HT-29 (cell line): ENCODE data around the gene EBNA1BP2. TPM values are rescaled to one million over a fixed set of nuclear protein-coding genes. Genes with fewer than 3 reads are reported as not detected.
A peak's percentile ranks its signal among the peaks of the same experiment; 100 is the strongest.
"Not testable (repeated sequence)": the region's sequence is repeated elsewhere in the genome, so short reads cannot be mapped to it uniquely, and the experiment has no call there.

Experiments
- DNase-seq: peaks from one replicate; pipeline ENCODE4 v3.0.0-alpha.2; 2015; ENCODE audit warnings: low spot score
- small RNA-seq: library from RNA; depleted of rRNA; stranded (forward); fragments of <200 nt; gene quantifications from one replicate; pipeline ENCODE3, GENCODE V24; 2014
- total RNA-seq: library from RNA; depleted of rRNA; stranded (reverse); fragments of >200 nt; shearing (Covaris generic); gene quantifications from 2 replicates; pipeline ENCODE4 v1.2.3, GENCODE V29; 2014; rRNA removed

The EBNA1BP2 gene
- total RNA-seq, 1 experiment from 2014 or later: 112 TPM

DNA sequence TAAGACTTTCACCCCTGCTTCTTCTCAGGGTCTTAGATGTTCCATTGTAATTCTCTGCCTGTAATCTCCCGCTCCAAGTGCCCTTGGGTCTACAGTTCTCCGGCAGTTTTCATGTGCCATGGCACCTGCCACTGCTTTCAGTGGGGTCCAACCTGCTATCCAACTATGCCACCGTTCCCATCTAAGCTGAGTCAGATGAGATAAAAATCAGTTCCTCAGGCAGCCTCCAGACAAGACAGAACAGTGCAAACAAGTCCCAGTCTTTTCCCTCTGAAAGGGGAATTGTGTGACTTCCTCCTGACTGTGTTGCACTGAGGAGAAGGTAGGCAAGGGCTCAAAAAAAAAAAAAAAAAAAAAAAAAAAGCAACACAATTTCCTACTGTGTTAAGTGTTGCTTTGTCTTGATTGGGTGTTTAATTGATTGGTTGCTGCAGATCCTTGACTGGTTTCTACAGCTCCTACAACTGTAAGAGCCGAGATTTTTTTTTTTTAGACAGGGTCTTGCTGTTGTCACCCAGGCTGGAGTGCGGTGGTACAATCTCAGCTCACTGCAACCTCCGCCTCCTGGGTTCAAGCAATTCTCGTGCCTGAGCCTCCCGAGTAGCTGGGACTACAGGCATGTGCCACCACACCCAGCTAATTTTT is 50.7 kb downstream of the EBNA1BP2 start:
- peak; percentile 25 for DNase-seq

- not testable (repeated sequence) for DNase-seq
These were observed 52.0 kb downstream of the EBNA1BP2 start for GRCh38 chr1:43119928-43120586.

Small RNA genes lying within 50 kb of the gene (small RNA-seq; reads per million reads assigned to genes)
- not detected for gene RNA5SP46

Other genes with a start within 250 kb of the EBNA1BP2 start
- gene SLC2A1, start 213.4 kb downstream of the EBNA1BP2 start, total RNA-seq: 916 and 965 TPM in 2 replicates
- 0.38 and 0.99 TPM in 2 replicates for gene CFAP57, start within 50 bp of the EBNA1BP2 start, total RNA-seq
- gene TMEM125, start 97.7 kb upstream of the EBNA1BP2 start, total RNA-seq: 64.2 and 65.2 TPM in 2 replicates
- 39.0 and 58.2 TPM in 2 replicates for gene C1orf210, start 113.3 kb upstream of the EBNA1BP2 start, total RNA-seq
- gene TIE1, start 128.7 kb upstream of the EBNA1BP2 start, total RNA-seq: not detected in 2 replicates
- gene MPL, start 165.5 kb upstream of the EBNA1BP2 start, total RNA-seq: 0.79 TPM in 1 of 2 replicates, not detected in the other
- 278 and 304 TPM in 2 replicates for gene CDC20, start 186.7 kb upstream of the EBNA1BP2 start, total RNA-seq
- gene ELOVL1, start 195.7 kb upstream of the EBNA1BP2 start, total RNA-seq: 160 and 176 TPM in 2 replicates
- gene MED8, start 217.5 kb upstream of the EBNA1BP2 start, total RNA-seq: 33.9 and 36.5 TPM in 2 replicates
- gene SZT2, start 217.6 kb upstream of the EBNA1BP2 start, total RNA-seq: 17.5 and 21.9 TPM in 2 replicates